Measurements from ENCODE around the gene CCDC13.

CCDC13 gene

DNA sequence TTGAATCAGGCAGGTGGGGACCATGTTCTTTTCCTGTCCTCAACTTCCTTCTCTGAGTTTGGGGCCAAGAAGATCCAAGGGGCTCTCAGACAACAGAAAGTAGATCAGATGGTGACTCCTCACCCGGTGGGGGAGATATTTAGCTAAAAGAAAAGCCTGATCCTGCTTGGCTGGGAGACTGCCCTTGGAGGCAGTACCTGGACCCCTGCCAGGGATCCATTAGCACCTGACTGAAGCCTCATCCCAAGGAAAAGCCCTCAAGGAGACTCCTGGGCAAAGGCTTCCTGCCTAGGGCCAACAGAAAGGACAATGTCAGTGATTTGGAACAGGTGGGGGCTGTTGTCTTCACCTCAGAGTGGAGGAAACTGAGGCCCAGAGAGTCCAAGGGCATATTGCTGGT is 37.0 kb downstream of the CCDC13 start:
- no peak for DNase-seq (ENCODE audit: low read depth in 1 of 2, low spot score in 1 of 2)
- Histone ChIP-seq H3K4me3 (replicated peaks; ENCODE audit: insufficient read depth, low read length) (no peak overlapping the region), H3K27me3 (ENCODE audit: insufficient read depth, poor library complexity, severe bottlenecking) (no peaks in the 10 kb centered on the region), H3K27ac (replicated peaks) (no peak overlapping the region)
- TF ChIP-seq, protein P1, sequence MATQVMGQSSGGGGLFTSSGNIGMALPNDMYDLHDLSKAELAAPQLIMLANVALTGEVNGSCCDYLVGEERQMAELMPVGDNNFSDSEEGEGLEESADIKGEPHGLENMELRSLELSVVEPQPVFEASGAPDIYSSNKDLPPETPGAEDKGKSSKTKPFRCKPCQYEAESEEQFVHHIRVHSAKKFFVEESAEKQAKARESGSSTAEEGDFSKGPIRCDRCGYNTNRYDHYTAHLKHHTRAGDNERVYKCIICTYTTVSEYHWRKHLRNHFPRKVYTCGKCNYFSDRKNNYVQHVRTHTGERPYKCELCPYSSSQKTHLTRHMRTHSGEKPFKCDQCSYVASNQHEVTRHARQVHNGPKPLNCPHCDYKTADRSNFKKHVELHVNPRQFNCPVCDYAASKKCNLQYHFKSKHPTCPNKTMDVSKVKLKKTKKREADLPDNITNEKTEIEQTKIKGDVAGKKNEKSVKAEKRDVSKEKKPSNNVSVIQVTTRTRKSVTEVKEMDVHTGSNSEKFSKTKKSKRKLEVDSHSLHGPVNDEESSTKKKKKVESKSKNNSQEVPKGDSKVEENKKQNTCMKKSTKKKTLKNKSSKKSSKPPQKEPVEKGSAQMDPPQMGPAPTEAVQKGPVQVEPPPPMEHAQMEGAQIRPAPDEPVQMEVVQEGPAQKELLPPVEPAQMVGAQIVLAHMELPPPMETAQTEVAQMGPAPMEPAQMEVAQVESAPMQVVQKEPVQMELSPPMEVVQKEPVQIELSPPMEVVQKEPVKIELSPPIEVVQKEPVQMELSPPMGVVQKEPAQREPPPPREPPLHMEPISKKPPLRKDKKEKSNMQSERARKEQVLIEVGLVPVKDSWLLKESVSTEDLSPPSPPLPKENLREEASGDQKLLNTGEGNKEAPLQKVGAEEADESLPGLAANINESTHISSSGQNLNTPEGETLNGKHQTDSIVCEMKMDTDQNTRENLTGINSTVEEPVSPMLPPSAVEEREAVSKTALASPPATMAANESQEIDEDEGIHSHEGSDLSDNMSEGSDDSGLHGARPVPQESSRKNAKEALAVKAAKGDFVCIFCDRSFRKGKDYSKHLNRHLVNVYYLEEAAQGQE (IDR thresholded peaks at IDR 0.05; ENCODE audit: insufficient replicate concordance, low read depth), result no peak
- no peak for TF ChIP-seq CTCF (IDR thresholded peaks at IDR 0.05; ENCODE audit: insufficient read depth, low read length)
- TF ChIP-seq GABPA (IDR thresholded peaks at IDR 0.05; ENCODE audit: low read depth), result no peak

GRCh38 chr3:42735615-42736014 is 37.4 kb downstream of the CCDC13 start:
- no peak overlapping the region for H3K27ac ChIP-seq (replicated peaks)
- DNase-seq (ENCODE audit: low read depth in 1 of 2, low spot score in 1 of 2), result no peak
- TF ChIP-seq GABPA (IDR thresholded peaks at IDR 0.05; ENCODE audit: low read depth) (no peak), POLR2AphosphoS5 (IDR thresholded peaks at IDR 0.05; ENCODE audit: low read depth) (no peak), SPI1 (IDR thresholded peaks at IDR 0.05; ENCODE audit: borderline replicate concordance, low read depth) (no peak), CTCF (IDR thresholded peaks at IDR 0.05; ENCODE audit: insufficient read depth, low read length) (no peak)
- TF ChIP-seq, protein P1 (IDR thresholded peaks at IDR 0.05; ENCODE audit: insufficient replicate concordance, low read depth), result no peak
- H3K4me3 ChIP-seq (replicated peaks; ENCODE audit: insufficient read depth, low read length), result no peak overlapping the region
- no peaks in the 10 kb centered on the region for H3K27me3 ChIP-seq (ENCODE audit: insufficient read depth, poor library complexity, severe bottlenecking)

- H3K4me3 ChIP-seq (replicated peaks; ENCODE audit: insufficient read depth, low read length), result no peak overlapping the region
- TF ChIP-seq SPI1 (IDR thresholded peaks at IDR 0.05; ENCODE audit: borderline replicate concordance, low read depth) (no peak), POLR2AphosphoS5 (IDR thresholded peaks at IDR 0.05; ENCODE audit: low read depth) (no peak), CTCF (IDR thresholded peaks at IDR 0.05; ENCODE audit: insufficient read depth, low read length) (no peak), GABPA (IDR thresholded peaks at IDR 0.05; ENCODE audit: low read depth) (no peak)
- TF ChIP-seq, protein P1 (IDR thresholded peaks at IDR 0.05; ENCODE audit: insufficient replicate concordance, low read depth), result no peak
- H3K27me3 ChIP-seq (ENCODE audit: insufficient read depth, poor library complexity, severe bottlenecking), result no peaks in the 10 kb centered on the region
- no peak overlapping the region for H3K27ac ChIP-seq (replicated peaks)
- DNase-seq (ENCODE audit: low read depth in 1 of 2, low spot score in 1 of 2), result no peak
These were observed 38.0 kb downstream of the CCDC13 start for GRCh38 chr3:42735019-42735418.
